Cardiac fibroblast (primary cell): Measurements from ENCODE around the gene KCNMA1.

Experiments
- DNase-seq, 2 donors: peaks; one replicate each; pipeline versions ENCODE4 v3.0.0 to v3.0.0-alpha.2; 2010; ENCODE audit warnings: low read depth in 2 of 2
- H3K4me3 ChIP-seq, 2 donors: replicated peaks in 1 of 2; 1 replicate in 1 of 2; 2 replicates in 1 of 2; pipeline ENCODE4 v1.5.1; 2011; ENCODE audit warnings: low read depth in 2 of 2, low read length in 2 of 2, mild to moderate bottlenecking in 2 of 2, moderate library complexity in 1 of 2
- TF ChIP-seq, protein P1 (sequence below): IDR thresholded peaks from one replicate; pipeline ENCODE4 v1.5.1; 2011; ENCODE audit warnings: low read depth, mild to moderate bottlenecking, low read length, inconsistent platforms

KCNMA1 gene

DNA sequence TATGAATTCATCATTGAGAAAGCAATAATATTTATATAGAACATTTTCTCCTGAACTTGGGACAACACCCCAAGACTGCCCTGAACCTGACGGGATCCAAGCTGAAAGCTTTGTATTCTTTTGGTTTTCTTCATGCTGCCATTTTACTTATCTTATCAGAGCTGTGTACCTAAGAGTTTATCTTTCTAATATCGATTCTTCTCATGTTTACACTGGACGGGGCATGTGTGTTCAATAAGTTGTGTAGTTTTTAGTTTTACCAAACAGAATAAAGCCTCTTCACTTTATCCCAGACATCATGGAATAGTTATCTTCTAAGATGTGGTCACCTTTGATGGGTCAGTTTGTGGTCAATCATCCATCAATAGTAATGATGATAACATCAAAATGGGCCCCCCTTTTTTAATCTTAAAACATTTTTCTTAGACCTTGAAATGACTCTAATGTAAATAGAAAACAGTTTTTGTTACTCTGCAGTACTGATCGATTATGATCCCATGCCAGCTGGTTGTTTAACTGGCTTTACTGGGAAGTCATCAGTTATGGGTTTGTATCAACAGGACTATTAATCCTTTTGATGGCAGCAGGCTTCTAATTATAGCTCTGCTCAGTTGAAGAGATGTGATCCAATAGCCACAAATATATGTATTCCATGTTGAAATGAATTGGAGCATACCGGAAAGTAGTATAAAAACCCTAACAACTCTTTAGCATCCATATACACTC is 446.1 kb downstream of the KCNMA1 start:
- TF ChIP-seq, protein P1, sequence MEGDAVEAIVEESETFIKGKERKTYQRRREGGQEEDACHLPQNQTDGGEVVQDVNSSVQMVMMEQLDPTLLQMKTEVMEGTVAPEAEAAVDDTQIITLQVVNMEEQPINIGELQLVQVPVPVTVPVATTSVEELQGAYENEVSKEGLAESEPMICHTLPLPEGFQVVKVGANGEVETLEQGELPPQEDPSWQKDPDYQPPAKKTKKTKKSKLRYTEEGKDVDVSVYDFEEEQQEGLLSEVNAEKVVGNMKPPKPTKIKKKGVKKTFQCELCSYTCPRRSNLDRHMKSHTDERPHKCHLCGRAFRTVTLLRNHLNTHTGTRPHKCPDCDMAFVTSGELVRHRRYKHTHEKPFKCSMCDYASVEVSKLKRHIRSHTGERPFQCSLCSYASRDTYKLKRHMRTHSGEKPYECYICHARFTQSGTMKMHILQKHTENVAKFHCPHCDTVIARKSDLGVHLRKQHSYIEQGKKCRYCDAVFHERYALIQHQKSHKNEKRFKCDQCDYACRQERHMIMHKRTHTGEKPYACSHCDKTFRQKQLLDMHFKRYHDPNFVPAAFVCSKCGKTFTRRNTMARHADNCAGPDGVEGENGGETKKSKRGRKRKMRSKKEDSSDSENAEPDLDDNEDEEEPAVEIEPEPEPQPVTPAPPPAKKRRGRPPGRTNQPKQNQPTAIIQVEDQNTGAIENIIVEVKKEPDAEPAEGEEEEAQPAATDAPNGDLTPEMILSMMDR, result no peak
- no peak for DNase-seq

DNA sequence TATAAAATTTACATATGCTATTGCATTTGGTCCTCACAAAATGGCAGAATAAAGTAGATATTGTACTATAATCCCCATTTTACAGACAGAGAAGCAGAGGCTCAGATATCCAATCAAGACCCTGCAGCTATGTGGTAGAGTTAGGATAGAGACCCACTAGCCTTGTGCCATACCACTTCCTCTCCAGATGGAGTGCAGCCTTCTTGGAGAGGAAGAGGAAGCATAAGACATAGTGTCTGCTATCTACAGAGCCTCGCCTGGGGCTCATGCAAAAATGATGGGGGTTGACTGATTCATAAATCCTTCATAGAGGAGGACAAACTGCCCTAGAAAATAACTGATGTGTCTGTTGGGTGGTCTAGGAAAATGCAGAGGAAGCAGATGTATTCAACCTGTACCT is 447.3 kb downstream of the KCNMA1 start:
- DNase-seq, result no peak
- no peak overlapping the region for H3K4me3 ChIP-seq
- TF ChIP-seq, protein P1, result no peak

More for the DNA sequence above, 446.1 kb downstream of the KCNMA1 start:
- H3K4me3 ChIP-seq, result no peak overlapping the region

DNA sequence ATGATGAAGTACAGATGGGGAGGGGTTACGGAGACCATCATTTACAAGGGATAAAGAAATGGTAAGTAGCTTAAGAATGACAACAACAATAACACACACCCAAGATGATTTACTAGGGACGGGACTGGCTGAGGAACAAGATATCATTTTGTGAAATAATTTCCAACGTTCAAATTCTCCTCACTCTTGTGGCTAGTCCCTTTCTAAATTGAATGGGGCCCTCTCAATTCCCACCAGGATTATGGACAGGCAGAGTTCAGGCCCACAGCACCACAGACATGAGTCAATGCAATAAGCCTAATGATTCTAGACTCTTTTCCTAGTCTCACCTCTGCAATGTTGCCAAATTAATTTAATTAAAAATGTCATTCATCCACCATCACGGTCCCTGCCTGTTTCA is 448.1 kb downstream of the KCNMA1 start:
- H3K4me3 ChIP-seq, result no peak overlapping the region
- no peak for DNase-seq
- TF ChIP-seq, protein P1, result no peak

DNA sequence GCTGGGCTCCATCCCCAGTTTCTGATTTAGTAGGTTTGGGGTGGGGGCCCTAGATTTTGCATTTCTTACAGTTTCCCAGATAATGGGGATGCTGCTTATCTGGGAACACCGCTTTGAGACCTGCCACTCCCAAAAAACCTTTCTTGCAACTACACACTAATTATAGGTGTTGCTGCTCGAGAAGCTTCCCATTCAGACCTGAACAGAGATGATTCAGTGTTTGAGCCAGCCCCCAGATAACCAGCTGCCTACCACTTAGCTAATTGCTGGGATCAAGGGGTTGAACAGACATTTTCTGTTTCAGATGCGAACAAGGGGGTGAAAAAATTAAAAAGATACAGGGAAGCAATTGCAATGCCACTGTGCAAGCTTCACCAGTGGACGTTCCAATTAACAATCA is 448.5 kb downstream of the KCNMA1 start:
- TF ChIP-seq, protein P1, result no peak
- H3K4me3 ChIP-seq, result no peak overlapping the region
- DNase-seq, result no peak

DNA sequence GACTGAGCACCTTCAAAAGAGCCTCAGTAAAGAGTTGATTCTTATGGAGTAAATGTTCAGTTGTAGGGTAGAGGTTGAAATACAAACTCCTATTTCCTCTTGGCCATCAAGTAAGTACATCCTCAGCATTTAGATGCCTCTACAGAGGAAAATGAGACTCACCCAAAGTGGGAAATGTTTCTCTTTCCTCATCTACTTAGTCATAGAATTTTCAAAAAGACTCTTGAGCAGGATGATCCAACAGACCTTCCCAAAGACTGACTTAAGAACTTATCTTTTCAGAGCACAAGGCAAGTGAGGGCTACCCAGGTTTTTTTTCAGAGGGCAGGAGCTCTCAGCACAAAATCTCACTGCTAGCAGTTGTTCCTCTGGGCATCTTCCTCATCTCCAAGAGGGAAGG is 449.1 kb downstream of the KCNMA1 start:
- H3K4me3 ChIP-seq, result no peak overlapping the region
- DNase-seq, result peak in 1 of 2 donors; percentile 51
- TF ChIP-seq, protein P1, result no peak

DNA sequence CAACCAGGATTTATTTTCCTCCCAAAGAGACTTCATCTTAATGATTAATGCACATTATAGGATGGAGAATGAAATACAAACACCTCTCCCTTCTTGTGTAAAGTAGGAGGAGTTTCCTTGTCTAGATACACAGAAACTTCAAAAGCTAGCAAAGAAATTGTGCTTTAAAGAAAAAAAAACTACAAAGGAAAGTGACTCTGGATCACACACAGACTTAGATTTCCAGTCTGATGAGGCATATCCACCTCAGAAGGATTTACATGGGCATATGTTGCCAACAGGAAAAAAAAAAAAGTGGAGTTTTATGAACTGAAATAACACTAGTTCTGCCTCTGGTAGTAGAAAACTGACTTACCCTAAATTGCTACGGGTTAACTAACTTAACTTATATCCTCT is 449.6 kb downstream of the KCNMA1 start:
- DNase-seq, result no peak
- no peak overlapping the region for H3K4me3 ChIP-seq
- TF ChIP-seq, protein P1, result no peak
